Stimulated activated naive CD4-positive, alpha-beta T cell treated with Interleukin-2 at 50 U/mL for 16 hours (primary cell): ENCODE measurements around the gene GALNT12.

Experiments used
- DNase-seq: peaks from one replicate; lab custom pipeline; 2025; lab: John Stamatoyannopoulos, UW

GALNT12 gene

GRCh38 chr9:98807070-98807813, at the start of gene GALNT12:
Gene GALNT12, plus strand, starts transcription at chr9:98807670. Its CDS starts 29 bp downstream, at chr9:98807699.
- DNase-seq: peak; percentile 45

DNA sequence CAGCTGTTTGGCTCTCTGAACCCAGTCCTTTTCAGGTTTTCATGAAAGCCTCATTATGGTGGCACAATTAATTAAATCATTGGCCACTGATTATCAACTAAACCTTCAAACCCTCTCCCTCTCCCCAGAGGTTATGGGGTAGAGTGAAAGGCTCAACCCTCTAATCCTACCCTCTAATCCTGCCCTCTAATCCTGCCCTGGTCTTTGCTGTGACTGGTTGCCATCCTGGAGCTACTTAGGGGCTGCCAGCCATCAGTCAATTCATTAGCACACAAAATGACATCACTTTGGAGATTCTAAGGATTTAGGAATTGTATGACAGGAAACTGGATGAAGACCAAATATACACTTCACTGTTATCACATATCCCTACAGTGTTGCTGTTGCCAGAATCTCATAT, 47.2 kb upstream of the GALNT12 start:
- no peak for DNase-seq

DNA sequence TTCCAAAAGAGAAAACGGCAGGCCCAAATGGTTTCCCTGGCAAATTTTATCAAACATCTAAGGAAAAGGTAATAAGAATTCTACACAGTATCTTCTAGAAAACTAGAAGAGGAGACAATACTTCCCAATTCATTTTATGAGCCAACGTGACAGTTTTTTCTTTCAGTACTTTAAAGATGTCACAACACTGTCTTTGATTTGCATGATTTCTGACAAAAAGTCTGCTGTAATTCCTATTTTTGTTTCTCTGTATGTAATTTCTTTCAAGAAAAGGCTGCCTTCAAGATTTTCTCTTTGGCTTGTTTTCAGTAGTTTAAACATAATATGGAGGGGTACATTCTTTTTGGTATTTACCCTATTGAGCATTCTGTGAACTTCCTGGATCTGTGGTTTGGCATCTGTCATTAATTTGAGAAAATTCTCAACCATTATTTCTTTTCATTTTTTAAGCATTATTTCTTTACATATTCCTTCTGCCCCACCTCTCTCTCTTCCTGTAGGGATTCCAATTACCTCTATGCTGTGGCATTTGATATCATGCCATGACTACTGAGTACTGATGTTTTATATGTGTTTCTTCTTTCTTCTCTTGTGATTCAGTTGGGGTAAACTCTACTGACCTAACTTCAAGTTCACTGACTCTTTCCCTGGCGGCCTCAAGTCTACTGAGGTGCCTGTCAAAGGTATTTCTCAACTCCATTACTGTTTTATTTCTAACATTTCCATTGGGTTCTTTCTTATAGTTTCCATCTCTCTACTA, 43.3 kb upstream of the GALNT12 start:
- DNase-seq: no peak

GRCh38 chr9:98765256-98765655, 42.2 kb upstream of the GALNT12 start:
- DNase-seq: no peak

- DNase-seq: no peak
Observed at GRCh38 chr9:98766586-98766985, 40.9 kb upstream of the GALNT12 start.

GRCh38 chr9:98767196-98767595, 40.3 kb upstream of the GALNT12 start:
- no peak for DNase-seq

DNA sequence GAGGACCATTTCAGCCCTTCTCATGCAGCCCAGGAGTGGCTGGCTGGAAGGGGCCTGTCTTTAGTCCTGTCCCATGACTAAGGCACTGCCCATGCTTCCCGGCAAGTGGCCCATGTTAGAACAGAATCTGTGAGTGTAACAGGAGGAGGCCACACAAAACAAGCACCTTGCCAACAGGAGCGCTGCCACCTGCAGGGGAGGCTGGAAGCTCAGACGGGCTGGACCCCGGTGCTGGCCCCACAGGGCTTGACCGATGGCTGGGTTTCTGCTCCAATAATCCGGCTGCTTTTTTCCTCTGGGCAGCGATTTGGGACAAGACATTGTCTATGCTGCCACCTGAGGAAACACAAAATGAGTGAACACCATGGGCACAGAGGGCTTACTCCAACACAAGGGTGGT, 39.6 kb upstream of the GALNT12 start:
- DNase-seq: no peak

DNA sequence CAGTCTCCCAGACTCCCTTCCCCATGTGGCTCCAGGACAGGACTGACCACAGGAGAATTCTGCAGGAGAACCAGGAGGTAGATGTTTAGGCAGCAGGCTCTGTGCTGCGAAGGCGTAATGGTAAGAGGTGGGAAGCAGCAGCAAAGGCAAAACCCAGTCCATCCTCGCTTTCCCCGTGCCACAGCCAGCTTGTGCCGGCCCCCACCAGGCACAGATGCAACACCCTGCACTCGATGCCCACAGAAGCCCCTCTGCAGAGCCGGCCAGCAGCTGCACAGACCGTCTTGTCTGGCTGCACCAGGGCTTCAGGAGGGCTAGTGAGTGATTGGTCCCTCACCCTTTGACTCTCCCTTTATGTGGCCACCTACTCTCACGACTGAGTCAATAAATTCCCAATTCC, 39.1 kb upstream of the GALNT12 start:
- no peak for DNase-seq

GRCh38 chr9:98770717-98771116, 36.8 kb upstream of the GALNT12 start:
- no peak for DNase-seq

DNA sequence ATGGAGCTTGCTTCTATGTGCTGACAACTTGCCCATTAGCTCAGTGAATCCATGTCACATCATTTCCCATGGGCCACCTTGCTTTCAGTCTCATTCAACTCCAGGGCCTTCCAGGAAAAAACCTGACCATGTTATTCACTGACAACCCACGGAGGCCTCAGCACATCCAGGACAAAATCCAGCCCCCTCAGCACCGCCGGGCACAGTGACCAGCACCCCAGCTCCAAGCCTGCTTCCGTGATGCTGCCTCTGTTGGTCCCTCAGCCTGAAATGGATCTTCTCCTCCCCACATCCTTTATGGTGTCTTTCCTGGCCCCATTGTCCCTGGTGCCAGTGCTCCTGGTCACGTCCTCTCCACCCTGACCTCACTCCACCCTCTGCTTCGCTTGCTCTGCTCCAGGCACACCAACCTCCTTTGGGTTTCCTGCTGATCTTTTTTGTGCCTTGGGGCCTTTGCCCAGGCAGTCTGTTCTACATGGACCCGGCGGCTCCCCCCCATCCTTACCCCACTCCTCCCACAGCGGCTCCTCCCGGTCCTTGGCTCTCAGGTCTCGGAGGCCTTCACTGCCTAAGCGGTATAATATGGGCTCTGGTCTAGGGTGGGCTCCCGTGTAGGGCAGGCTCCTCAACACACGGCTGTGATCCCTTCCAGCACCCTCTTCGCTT, 36.1 kb upstream of the GALNT12 start:
- DNase-seq: no peak

DNA sequence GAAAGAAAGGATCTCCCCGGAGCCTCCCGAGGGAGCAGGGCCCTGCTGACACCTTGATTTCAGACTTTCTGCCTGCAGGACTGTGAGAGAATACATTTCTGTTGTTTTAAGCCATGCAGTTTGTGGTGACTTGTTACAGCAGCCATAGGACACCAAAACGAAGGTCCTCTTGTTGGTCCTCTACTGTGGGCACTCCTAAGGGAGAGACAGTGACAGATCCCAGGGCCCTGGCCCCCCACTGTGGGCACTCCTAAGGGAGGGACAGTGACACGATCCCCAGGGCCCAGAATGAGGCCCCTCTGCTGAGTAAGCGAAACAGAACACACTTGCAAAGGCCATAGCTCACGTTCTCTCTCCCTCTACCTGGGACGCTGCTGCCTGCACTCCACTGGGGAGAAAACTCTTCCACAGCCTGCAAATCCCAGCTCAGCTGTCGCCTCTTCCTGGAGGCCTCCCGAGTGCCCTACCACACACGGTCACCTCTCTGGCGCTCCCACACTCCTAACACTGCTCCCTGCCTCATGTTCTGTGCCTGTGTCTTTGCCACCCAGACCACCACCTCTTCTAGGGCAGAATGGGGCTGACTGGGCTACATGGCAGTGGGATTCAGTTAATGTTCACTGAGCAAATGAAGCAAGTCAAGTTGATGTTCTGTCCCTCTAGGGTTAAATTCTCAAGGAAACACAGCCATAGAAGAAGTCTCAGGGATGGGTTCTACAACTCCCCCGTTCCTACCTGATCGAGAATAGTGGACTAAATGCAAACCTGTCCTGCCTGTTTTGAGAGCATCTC, 34.9 kb upstream of the GALNT12 start:
- DNase-seq: no peak

- DNase-seq: no peak
Observed at GRCh38 chr9:98773721-98774120, 33.7 kb upstream of the GALNT12 start.

GRCh38 chr9:98774746-98775145, 32.7 kb upstream of the GALNT12 start:
- no peak for DNase-seq

- DNase-seq: no peak
Observed at GRCh38 chr9:98775831-98776441, 31.5 kb upstream of the GALNT12 start.

DNA sequence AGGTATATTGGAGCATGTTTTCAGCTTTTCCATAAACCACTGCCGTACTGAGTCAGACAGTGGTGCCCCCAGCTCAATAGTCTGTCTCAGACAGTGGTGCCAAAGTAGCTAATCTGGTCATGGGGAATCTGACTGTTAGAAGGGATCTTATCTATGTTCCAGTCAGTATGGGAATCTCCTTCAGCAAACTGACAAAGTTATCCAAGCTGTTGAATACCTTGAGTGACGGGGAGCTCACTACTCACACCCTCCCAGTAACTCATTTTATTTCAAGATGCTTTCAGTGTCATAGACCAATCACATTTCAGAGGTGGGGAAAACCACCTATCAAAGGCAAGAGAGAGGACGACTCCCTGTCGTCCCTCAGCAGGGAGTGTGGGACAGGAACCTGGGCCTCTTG, 29.9 kb upstream of the GALNT12 start:
- DNase-seq: no peak

DNA sequence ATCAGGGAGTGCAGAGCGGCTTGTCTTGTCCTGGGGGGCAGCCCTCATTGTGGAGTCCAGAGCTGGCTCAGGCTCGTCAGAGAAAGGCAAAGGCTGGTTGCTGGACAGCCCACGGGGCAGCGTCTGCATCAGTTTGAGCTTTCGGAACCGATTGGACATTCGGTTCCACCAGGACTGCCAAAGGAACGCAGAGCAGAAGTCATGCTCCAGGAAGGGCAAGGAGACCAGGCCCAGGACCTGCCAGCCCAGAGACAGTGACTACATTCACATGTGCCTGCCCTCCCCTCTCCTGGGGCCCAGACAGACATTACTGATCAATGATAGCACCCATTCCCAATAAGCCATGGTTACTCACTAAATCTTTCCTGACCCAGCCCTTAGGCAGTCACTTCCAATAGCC, 29.2 kb upstream of the GALNT12 start:
- no peak for DNase-seq

DNA sequence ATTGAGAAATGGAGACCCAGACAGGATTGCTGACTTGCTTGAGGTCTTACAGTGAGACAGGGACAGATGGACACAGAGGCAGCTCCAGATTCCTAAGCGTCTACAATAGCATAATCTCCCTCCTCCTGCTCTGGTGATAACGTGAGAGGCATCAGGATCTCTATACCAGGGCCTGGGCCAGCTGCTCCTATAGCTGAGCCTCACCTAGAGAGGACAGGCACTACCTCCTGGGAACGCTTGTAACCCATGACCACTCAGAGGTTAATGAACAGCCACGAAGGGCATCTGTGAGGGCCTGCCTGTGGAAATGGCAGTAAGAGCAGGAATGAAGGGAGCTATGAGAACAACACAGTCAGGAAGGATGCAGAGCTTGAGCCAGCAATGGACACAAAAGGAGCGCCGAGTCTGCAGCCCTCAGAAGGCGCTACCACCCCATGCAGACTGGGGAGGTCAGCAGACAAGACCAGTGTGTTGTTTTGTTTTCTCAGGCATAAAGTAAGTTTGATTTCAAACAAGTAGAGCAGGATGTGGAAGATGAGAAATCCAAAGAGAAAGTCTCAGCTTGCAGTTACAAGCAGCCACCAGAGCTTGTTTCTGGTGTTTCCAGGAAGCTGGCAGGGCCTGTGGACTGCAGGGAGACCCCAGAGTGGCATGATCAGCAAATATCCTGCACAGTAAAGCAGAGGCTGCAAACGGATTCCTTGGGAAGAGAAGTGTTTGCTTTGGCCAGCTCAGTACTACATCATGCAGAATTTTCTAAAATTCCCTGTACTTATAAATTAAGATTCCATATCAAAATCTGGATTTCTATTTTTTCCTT, 28.5 kb upstream of the GALNT12 start:
- DNase-seq: no peak

GRCh38 chr9:98780059-98780749, 27.3 kb upstream of the GALNT12 start:
- no peak for DNase-seq

DNA sequence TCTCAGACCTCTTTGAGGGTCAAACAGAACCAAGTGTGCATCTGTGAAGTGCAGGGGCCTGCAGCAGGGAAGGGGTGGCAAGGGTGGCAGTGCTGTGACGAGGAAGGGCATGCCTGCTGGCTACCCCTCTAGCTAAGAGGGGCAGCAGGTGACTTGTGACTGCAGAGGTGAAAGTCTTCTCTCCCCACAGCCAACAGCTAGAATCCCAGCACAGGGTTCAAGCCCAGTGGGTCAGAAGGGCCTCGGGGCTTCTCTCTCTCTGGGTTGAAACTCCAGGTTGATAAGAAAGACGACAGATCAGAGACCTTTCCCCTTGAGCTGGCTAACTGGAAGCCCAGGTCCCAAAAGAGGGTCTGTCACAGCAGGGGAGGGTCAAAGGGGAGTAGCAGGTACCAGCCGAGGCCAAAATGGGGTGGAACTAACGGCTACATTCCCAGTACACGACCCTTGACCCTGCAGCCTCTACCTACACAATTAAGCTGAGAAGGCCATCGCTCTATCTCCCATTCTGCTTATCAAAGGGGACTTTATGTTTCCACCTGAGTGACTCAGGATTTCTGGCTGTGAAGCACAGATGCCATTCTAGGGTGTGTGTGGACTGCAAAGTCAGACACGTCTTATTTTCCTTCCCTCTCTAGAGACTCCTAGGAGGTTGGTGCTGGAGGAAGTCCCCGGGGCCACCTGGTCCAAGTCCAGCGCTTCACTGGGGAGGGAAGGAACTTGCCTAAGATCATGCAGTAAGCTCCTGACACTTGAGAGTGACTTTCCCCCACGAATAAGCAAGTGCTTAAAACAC, 25.7 kb upstream of the GALNT12 start:
- no peak for DNase-seq
